ENCODE measurements around the gene DGKA. TPM values are rescaled to one million over a fixed set of nuclear protein-coding genes. Genes with fewer than 3 reads are reported as not detected.

DGKA gene
- total and polyA plus RNA-seq, 2 experiments from 2014 or later = 16.1 to 24.6 TPM

DNA sequence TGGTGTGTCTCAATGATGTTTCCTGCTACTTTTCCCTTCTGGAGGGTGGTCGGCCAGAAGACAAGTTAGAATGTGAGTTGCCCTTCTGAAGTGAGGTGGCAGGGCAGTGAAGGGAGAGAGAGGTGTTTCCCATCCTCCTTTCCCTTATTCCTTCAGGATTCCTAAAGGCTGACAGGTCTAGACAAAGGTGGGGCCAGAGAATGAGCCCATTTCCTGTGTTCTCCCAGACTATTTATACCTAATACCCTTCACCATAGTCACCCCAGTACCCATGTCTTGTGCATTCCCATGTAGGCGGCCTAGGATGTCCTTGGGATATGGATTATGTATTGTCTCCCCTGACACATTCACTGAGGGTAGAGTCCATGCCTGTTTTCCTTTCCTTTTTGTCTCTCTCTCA lies 7.0 kb downstream of the DGKA start (continued):
- TF ChIP-seq ZNF462 (CRISPR knock-in tag; IDR thresholded peaks at IDR 0.05) (no peak), NANOG (IDR thresholded peaks at IDR 0.05; ENCODE audit: borderline replicate concordance) (no peak), CTCF (conservative IDR thresholded peaks at IDR 0.05; ENCODE audit: low read depth in 2 of 2) (no peak)

- Histone ChIP-seq H3K4me3 (no peak overlapping the region), H4K20me1 (replicated peaks; ENCODE audit: insufficient read depth) (no peaks in the 10 kb centered on the region), H2AFZ (no peak overlapping the region), H3K27me3 (ENCODE audit: insufficient read depth) (peaks cover 16% of the 10 kb centered on the region), H3K36me3 (ENCODE audit: insufficient read depth) (no peaks in the 10 kb centered on the region), H3K9me2 (ENCODE audit: insufficient read depth) (no peaks in the 10 kb centered on the region), H3F3A (replicated peaks; ENCODE audit: low read depth) (no peaks in the 10 kb centered on the region), H3K4me1 (ENCODE audit: insufficient read depth) (peaks cover 8% of the 10 kb centered on the region), H3K27ac (ENCODE audit: low read depth) (no peak overlapping the region), H3K4me2 (no peak overlapping the region), H3K79me2 (replicated peaks; ENCODE audit: insufficient read depth) (no peaks in the 10 kb centered on the region)
- ATAC-seq (no peak), DNase-seq (ENCODE audit: low spot score) (no peak)
- Mint-ChIP-seq H3K36me3 (ENCODE audit: low read depth) (no peaks in the 10 kb centered on the region), H3K9me3 (no peaks in the 10 kb centered on the region), H3K4me3 (no peak overlapping the region), H3K27ac (no peak overlapping the region), H3K4me1 (peaks cover 9% of the 10 kb centered on the region), H3K27me3 (ENCODE audit: insufficient read depth, low read depth, poor library complexity) (peaks cover 18% of the 10 kb centered on the region)
- TF ChIP-seq ZNF331 (CRISPR knock-in tag; IDR thresholded peaks at IDR 0.05; ENCODE audit: low read depth) (no peak), EZH2phosphoT487 (IDR thresholded peaks at IDR 0.05; ENCODE audit: unreplicated experiment) (no peak), EZH2 (IDR thresholded peaks at IDR 0.05; ENCODE audit: low read depth, unreplicated experiment) (no peak), STAT1 (IDR thresholded peaks at IDR 0.05; ENCODE audit: unreplicated experiment) (no peak), ZNF462 (CRISPR knock-in tag; IDR thresholded peaks at IDR 0.05) (no peak)
Measured at GRCh38 chr12:55938826-55939501, 8.0 kb downstream of the DGKA start.

All from GM23338 (cell line).